22Rv1 (cell line): ENCODE measurements around the gene SBK2.
A peak's percentile ranks its signal among the peaks of the same experiment; 100 is the strongest.

Experiments
- H3K27ac ChIP-seq: fragments of 450-650 bp; 2 replicates; pipeline ENCODE4 v1.5.1; 2017
- ZFX ChIP-seq: fragments of 450-650 bp; IDR thresholded peaks from 2 replicates; pipeline ENCODE4 v1.6.1; 2017; ENCODE audit warnings: antibody characterized with exemption, borderline replicate concordance
- TF ChIP-seq, protein P1 (sequence below): fragments of 450-650 bp; IDR thresholded peaks from 2 replicates; pipeline ENCODE4 v1.5.1; 2017; ENCODE audit warnings: mild to moderate bottlenecking

The SBK2 gene

DNA sequence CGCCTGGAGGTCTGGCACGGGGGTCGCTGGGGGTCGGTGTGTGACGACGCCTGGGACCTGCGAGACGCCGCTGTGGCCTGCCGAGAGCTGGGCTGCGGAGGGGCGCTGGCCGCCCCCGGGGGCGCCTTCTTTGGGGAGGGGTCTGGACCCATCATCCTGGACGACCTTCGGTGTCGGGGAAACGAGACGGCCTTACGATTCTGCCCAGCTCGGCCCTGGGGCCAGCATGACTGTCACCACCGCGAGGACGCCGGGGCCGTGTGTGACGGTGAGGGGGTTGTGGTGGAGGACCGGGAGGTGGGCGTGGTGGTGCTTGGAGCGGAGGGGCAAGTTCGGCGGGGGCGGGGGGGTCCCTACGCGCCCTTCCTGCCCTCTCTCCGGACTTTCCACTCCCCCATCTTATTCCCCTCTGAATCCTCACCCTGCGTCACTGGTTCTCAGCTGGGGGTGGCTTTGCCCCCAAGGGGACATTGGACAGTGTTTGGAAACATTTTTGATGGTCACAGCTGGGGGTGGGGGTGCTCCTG, 43.2 kb downstream of the SBK2 start:
- H3K27ac ChIP-seq = no peak overlapping the region
- TF ChIP-seq ZFX = no peak
- TF ChIP-seq, protein P1, sequence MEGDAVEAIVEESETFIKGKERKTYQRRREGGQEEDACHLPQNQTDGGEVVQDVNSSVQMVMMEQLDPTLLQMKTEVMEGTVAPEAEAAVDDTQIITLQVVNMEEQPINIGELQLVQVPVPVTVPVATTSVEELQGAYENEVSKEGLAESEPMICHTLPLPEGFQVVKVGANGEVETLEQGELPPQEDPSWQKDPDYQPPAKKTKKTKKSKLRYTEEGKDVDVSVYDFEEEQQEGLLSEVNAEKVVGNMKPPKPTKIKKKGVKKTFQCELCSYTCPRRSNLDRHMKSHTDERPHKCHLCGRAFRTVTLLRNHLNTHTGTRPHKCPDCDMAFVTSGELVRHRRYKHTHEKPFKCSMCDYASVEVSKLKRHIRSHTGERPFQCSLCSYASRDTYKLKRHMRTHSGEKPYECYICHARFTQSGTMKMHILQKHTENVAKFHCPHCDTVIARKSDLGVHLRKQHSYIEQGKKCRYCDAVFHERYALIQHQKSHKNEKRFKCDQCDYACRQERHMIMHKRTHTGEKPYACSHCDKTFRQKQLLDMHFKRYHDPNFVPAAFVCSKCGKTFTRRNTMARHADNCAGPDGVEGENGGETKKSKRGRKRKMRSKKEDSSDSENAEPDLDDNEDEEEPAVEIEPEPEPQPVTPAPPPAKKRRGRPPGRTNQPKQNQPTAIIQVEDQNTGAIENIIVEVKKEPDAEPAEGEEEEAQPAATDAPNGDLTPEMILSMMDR = no peak

DNA sequence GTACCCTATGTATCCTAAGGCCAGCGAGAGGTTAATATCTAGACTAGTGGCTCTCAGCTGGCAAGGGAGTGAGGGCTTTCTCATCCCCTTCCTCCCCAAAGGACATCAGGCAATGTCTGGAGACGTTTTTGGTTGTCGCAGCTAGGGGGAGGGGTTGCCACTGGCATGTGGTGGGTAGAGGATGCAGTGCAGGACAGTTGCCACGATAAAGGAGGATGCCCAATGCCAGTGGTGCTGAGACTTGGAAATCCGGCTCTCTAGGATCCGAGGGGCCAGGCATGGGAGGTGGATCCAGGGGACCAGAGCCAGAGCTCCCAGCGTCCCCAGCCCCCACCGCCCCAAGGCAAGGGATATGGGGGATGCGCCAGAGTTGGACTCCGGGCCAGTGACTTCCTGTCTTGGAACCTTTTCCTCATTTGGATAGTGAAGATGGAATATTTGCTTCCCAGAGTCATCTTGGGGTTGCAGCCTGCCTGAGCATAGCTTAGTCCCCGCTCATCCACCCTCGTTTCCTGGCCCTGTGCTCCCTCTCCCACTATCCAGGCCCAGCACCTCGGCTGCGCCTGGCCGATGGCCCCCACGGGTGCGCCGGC, 43.8 kb downstream of the SBK2 start:
- TF ChIP-seq, protein P1 = no peak
- H3K27ac ChIP-seq = no peak overlapping the region

DNA sequence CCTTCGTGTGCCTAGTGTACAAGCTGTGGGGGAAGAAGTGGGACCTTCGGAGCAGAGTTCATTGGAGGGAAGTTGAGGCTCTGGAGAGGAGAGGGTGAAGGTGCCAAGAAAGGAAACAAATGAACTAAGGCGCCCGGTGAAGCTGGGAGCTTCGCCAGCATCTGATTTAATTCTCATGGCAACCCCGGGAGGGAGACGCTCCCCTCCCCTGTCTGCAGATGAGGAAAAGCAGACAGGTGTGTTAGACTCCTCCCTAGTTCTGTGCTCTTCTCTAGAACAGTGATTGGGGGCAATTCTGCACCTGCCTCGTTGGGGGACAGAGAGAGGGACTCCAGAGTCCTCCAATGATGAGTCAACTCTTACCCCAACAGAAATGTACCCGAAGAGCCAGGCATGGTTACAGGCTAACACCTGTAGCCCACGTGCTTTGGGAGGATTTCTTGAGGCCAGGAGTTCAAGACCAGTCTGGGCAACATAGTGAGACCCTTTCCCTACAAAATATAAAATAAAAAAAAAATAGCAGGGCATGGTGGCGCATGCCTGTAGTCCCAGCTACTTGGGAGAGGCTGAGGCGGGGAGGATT, 44.5 kb downstream of the SBK2 start:
- H3K27ac ChIP-seq = no peak overlapping the region
- TF ChIP-seq, protein P1 = no peak
- TF ChIP-seq ZFX = no peak

DNA sequence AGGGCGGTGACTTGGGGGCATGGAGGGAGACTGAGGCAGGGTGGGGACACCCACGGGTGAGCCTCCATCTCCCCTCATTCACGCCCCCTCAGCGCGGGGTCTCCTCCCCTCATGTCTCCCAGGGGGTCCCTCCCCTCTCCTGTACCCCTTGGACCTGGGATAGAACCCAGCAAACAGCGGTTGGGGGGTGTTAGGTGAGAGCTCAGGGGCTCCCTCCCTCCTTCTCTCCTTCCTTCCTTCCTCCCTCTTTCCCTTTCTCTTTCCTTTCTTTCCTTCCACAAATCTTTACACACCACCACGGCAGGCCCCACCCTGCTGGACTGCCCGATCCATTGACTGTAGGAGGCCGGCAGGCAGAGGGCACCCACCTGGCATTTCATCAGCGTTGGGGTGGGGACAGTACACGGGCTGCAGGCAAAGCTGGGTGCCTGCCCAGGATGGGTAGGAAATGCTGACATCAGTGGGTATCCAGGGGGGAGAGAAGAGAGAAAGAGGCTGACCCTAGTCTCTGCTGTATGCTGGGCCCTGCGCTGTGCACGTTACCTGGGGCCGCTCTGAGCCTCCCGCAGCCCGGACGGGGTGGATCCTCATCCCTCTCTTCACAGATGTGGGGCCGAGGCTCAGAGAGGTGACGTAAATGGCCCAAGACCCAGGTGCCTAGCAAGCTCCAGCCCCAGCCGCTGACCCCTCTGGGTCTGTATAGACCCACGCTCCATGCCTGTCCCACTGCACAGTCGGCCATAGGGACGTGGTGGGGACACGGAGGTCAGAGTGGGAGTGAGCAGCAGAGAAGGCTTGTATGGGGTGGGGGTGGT, 45.2 kb downstream of the SBK2 start:
- peak overlapping the region; percentile 54 for H3K27ac ChIP-seq
- TF ChIP-seq, protein P1 = no peak
- no peak for TF ChIP-seq ZFX

DNA sequence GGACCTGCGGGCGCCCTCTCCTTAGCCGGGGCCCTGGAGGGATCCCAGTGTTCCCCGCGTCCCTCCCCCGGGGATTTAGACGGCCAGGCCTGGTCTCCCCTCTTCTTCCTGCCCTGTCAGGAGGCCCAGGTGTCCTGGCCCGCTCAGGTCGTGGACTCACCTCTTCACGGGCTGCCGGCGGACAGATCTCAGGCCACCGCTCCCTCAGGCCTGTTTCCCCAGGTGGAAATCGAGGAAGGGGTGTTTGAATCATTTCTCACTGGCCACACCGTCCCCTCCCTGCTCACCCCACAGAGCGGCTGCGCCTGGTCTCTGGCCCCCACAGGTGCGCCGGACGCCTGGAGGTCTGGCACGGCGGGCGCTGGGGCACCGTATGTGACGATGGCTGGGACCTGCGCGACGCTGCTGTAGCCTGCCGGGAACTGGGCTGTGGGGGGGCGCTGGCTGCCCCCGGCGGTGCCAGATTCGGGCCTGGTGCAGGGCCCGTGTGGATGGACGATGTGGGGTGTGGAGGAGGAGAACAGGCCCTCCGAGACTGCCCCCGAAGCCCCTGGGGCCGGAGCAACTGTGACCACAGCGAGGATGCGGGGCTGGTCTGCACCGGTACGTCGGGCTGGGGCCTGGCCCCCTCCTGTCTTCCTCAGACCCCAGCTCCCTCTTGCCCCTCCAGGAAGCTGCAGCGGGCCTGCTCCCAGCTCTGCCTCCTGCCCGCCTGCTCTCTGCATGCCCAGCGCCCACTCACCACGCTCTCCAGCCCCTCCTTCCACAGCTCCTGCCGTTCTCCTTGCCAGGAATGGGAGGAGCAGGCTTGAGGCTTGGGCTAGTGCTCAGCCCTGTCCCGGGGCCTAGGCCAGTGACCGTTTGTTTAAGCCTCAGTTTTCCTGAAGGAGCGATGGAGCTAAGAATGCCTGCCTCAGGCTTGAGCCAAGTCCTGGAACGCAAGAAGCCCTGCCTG, 46.2 kb downstream of the SBK2 start:
- H3K27ac ChIP-seq = peak overlapping the region; percentile 54
- TF ChIP-seq, protein P1 = no peak
- no peak for TF ChIP-seq ZFX

DNA sequence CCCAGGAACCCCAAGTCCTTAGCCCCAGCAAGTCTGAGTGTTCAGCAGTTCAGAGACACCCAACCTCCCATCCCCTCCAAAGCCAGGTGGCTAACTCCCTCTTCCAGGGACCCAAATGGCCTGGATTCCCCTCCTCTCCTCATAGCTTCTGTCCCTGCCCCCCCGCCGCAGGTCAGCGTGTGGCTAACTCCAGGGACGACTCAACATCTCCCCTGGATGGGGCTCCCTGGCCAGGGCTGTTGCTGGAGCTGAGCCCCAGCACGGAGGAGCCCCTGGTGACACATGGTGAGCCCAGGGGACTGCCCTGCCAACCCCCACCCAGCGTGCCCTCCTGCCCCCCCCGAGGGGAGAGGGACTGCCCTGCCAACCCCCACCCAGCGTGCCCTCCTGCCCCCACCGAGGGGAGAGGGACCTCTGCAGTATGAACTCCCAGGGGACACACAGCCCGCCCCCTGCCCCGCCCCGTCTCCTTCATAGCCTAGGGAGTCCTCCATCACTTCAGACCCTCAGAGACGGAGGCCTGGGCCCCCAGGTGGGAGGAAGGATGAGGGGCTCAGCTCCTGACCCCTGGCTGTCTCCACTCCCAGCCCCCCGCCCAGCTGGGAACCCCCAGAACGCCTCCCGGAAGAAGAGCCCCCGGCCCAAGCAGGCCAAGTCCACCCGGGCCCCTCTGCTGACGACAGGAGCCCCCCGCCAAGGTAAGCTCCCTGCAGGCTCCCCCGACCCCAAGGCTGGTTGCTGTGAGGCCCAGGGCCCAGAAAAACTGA, 47.0 kb downstream of the SBK2 start:
- TF ChIP-seq ZFX = no peak
- TF ChIP-seq, protein P1 = no peak

More for the DNA sequence above, 47.0 kb downstream of the SBK2 start:
- H3K27ac ChIP-seq = peak overlapping the region; percentile 54
